Measurements from ENCODE around the gene UBAC1. TPM values are rescaled to one million over a fixed set of nuclear protein-coding genes. Genes with fewer than 3 reads are reported as not detected.

UBAC1 gene
- total and polyA plus RNA-seq, 10 of the 15 experiments (the other 5 are each of a cell fraction or from before 2014, with no cell fraction given): 16.7 to 54.6 (median 38.5) TPM

GRCh38 chr9:135948446-135948845 is 12.7 kb downstream of the UBAC1 start:
- Histone ChIP-seq H3K79me2 (ENCODE audit: control insufficient read depth, insufficient read depth, low read length) (no peaks in the 10 kb centered on the region), H3K36me3 (ENCODE audit: control insufficient read depth in 2 of 2, insufficient read depth in 2 of 2, low read length in 1 of 2) (peaks cover 10 to 29% of the 10 kb centered on the region in 2 experiments; a peak in 3 of 4 replicates), H3K4me1 (ENCODE audit: control insufficient read depth, insufficient read depth, low read length) (no peaks in the 10 kb centered on the region), H4K20me1 (ENCODE audit: control insufficient read depth, insufficient read depth) (peaks cover 2% of the 10 kb centered on the region; the same call in 1 of the 2 replicates), H3K4me2 (ENCODE audit: control insufficient read depth, insufficient read depth) (no peak overlapping the region), H3K27ac (ENCODE audit: control insufficient read depth, insufficient read depth) (no peak overlapping the region), H3K4me3 (no peak overlapping the region), H3K9ac (ENCODE audit: control insufficient read depth, insufficient read depth, low read length) (no peak overlapping the region), H3K27me3 (replicated peaks in 1 of 2; ENCODE audit: control insufficient read depth in 2 of 2, insufficient read depth in 2 of 2, low read length in 1 of 2) (no peaks in the 10 kb centered on the region), H2AFZ (ENCODE audit: control insufficient read depth, low read depth, low read length) (no peak overlapping the region), H3K9me3 (replicated peaks; ENCODE audit: control insufficient read depth, insufficient read depth, low read length) (no peaks in the 10 kb centered on the region)
- BruUV-seq (replicated peaks): no TSS peak
- no peak for TF ChIP-seq EZH2 (IDR thresholded peaks at IDR 0.05; ENCODE audit: borderline replicate concordance, control insufficient read depth, low read depth, low read length)
- no peak for TF ChIP-seq IRF3 (IDR thresholded peaks at IDR 0.05)
- no peak for TF ChIP-seq SP1 (IDR thresholded peaks at IDR 0.05; ENCODE audit: low read depth, low read length)
- TF ChIP-seq, protein P1, sequence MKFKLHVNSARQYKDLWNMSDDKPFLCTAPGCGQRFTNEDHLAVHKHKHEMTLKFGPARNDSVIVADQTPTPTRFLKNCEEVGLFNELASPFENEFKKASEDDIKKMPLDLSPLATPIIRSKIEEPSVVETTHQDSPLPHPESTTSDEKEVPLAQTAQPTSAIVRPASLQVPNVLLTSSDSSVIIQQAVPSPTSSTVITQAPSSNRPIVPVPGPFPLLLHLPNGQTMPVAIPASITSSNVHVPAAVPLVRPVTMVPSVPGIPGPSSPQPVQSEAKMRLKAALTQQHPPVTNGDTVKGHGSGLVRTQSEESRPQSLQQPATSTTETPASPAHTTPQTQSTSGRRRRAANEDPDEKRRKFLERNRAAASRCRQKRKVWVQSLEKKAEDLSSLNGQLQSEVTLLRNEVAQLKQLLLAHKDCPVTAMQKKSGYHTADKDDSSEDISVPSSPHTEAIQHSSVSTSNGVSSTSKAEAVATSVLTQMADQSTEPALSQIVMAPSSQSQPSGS (IDR thresholded peaks at IDR 0.05; ENCODE audit: low read length): no peak
- TF ChIP-seq GABPA (IDR thresholded peaks at IDR 0.05; ENCODE audit: low read depth): no peak
- TF ChIP-seq RBBP5 (conservative IDR thresholded peaks at IDR 0.05): no peak
- TF ChIP-seq PML (IDR thresholded peaks at IDR 0.05; ENCODE audit: low read length): no peak
- TF ChIP-seq YY1 (IDR thresholded peaks at IDR 0.05; ENCODE audit: low read depth, low read length): no peak
- no peak for TF ChIP-seq CBFB (IDR thresholded peaks at IDR 0.05; ENCODE audit: low read depth)
- no peak for TF ChIP-seq ESRRA (IDR thresholded peaks at IDR 0.05; ENCODE audit: low read length)
- TF ChIP-seq IKZF1 (conservative IDR thresholded peaks at IDR 0.05): no peak
- no peak for TF ChIP-seq STAT3 (IDR thresholded peaks at IDR 0.05; ENCODE audit: low read depth, low read length)
- no peak for TF ChIP-seq ZBTB4 (CRISPR knock-in tag; IDR thresholded peaks at IDR 0.05)
- no peak for TF ChIP-seq CBX3 (IDR thresholded peaks at IDR 0.05; ENCODE audit: borderline replicate concordance, low read depth)
- no peak for TF ChIP-seq E2F8 (IDR thresholded peaks at IDR 0.05; ENCODE audit: low read depth, partially characterized antibody)
- no peak for TF ChIP-seq POLR2A (IDR thresholded peaks at IDR 0.05; ENCODE audit: low read depth, low read length)
- no peak for TF ChIP-seq RAD51 (IDR thresholded peaks at IDR 0.05)
- TF ChIP-seq ZNF622 (IDR thresholded peaks at IDR 0.05): no peak
- 98% methylated on average over 11 of the region's 11 CpGs for WGBS (ENCODE audit: insufficient coverage, insufficient replicate concordance, low lambda C conversion rate, missing lambda C conversion rate)
- FAIRE-seq: no peak
- DNase-seq (ENCODE audit: low read depth, low spot score): no peak
- in situ Hi-C loops (cut with MboI) (no loop called here), intact Hi-C loops (cut with micrococcal nuclease; ENCODE audit: unreplicated experiment) (no loop called here)
- ATAC-seq: no peak
- POLR2A ChIA-PET: no interaction called here
- CTCF ChIA-PET: no interaction called here
- SMC1A ChIA-PET (ENCODE audit: uncharacterized antibody, unreplicated experiment): no interaction called here
- RAD21 ChIA-PET (ENCODE audit: unreplicated experiment): no interaction called here
